OCI-LY1 (cell line): ENCODE data around the gene SORL1-AS1.

ENCODE experiments used
- H2AFZ ChIP-seq: fragments of 200-600 bp; sonication (generic), shearing (Covaris generic); 2 replicates; pipeline ENCODE4 v1.6.0; 2014; ENCODE audit warnings: antibody characterized with exemption, mild to moderate bottlenecking, low read length
- H3F3A ChIP-seq: fragments of 200-600 bp; sonication (generic), shearing (Covaris generic); 2 replicates; pipeline ENCODE4 v1.6.0; 2014; ENCODE audit warnings: mild to moderate bottlenecking, antibody characterized with exemption, low read length, moderate library complexity; ENCODE audit not compliant: insufficient read depth
- H3K27ac ChIP-seq: fragments of 200-600 bp; sonication (generic); 2 replicates; pipeline ENCODE4 v1.5.1; 2014; ENCODE audit warnings: low read length, mixed run types, mild to moderate bottlenecking, low read depth; ENCODE audit not compliant: poor library complexity, severe bottlenecking
- H3K27me3 ChIP-seq: fragments of 200-600 bp; sonication (generic); 2 replicates; pipeline ENCODE4 v1.6.0; 2014; ENCODE audit warnings: antibody characterized with exemption, mild to moderate bottlenecking, low read length, moderate library complexity; ENCODE audit not compliant: insufficient read depth
- H3K36me3 ChIP-seq: fragments of 200-600 bp; sonication (generic); 2 replicates; pipeline ENCODE4 v1.6.1; 2014; ENCODE audit warnings: mild to moderate bottlenecking, antibody characterized with exemption, low read length, moderate library complexity, mixed read lengths; ENCODE audit not compliant: insufficient read depth
- H3K4me1 ChIP-seq: fragments of 200-600 bp; sonication (generic); 2 replicates; pipeline ENCODE4 v1.5.1; 2014; ENCODE audit warnings: mild to moderate bottlenecking, low read length, moderate library complexity; ENCODE audit not compliant: insufficient read depth, severe bottlenecking
- H3K4me2 ChIP-seq: fragments of 200-600 bp; sonication (generic), shearing (Covaris generic); 2 replicates; pipeline ENCODE4 v1.6.1; 2014; ENCODE audit warnings: low read length
- H3K4me3 ChIP-seq: fragments of 200-600 bp; sonication (generic); 2 replicates; pipeline ENCODE4 v1.5.1; 2014; ENCODE audit warnings: low read length, low read depth, mild to moderate bottlenecking, mixed read lengths; ENCODE audit not compliant: poor library complexity, severe bottlenecking
- H3K79me2 ChIP-seq: fragments of 200-600 bp; shearing (Covaris generic); 2 replicates; pipeline ENCODE4 v1.6.1; 2016; ENCODE audit warnings: mixed run types, low read length, mixed read lengths; ENCODE audit not compliant: insufficient read depth
- H3K9ac ChIP-seq: fragments of 200-600 bp; sonication (generic), shearing (Covaris generic); 2 replicates; pipeline ENCODE4 v1.6.1; 2014; ENCODE audit warnings: mild to moderate bottlenecking, low read length, mixed read lengths
- H3K9me2 ChIP-seq: fragments of 200-600 bp; sonication (generic), shearing (Covaris generic); 2 replicates; pipeline ENCODE4 v1.6.1; 2014; ENCODE audit warnings: low read depth, mild to moderate bottlenecking, low read length, mixed read lengths
- H3K9me3 ChIP-seq: fragments of 200-600 bp; shearing (Covaris generic); 2 replicates; pipeline ENCODE4 v1.6.1; 2014; ENCODE audit warnings: low read length, mixed read lengths
- H4K20me1 ChIP-seq: fragments of 200-600 bp; sonication (generic), shearing (Covaris generic); 2 replicates; pipeline ENCODE4 v1.6.0; 2016; ENCODE audit warnings: mild to moderate bottlenecking, low read length; ENCODE audit not compliant: insufficient read depth
- EZH2 ChIP-seq: fragments of 200-600 bp; sonication (generic), shearing (Covaris generic); IDR thresholded peaks from 2 replicates; pipeline ENCODE4 v1.8.0; 2017; ENCODE audit warnings: borderline replicate concordance, mixed run types, mild to moderate bottlenecking, antibody characterized with exemption, low read length, moderate library complexity, mixed read lengths
- TF ChIP-seq, protein P1 (sequence below): fragments of 200-600 bp; sonication (generic), shearing (Covaris generic); IDR thresholded peaks from 2 replicates; pipeline ENCODE4 v1.5.1; 2017; ENCODE audit warnings: mild to moderate bottlenecking, antibody characterized with exemption, low read length, moderate library complexity, mixed read lengths

The SORL1-AS1 gene

GRCh38 chr11:121435132-121435531, 17.6 kb downstream of the SORL1-AS1 start:
- Histone ChIP-seq H3K9me3 (no peaks in the 10 kb centered on the region), H3K4me1 (peaks cover 57% of the 10 kb centered on the region), H3K9ac (no peak overlapping the region), H3K27me3 (no peaks in the 10 kb centered on the region), H3K9me2 (no peaks in the 10 kb centered on the region), H3K36me3 (no peaks in the 10 kb centered on the region), H2AFZ (no peak overlapping the region), H3K4me3 (no peak overlapping the region), H4K20me1 (no peaks in the 10 kb centered on the region), H3K79me2 (no peaks in the 10 kb centered on the region), H3K4me2 (no peak overlapping the region), H3F3A (no peaks in the 10 kb centered on the region), H3K27ac (peak overlapping the region; percentile 61)
- no peak for TF ChIP-seq EZH2
- TF ChIP-seq, protein P1, sequence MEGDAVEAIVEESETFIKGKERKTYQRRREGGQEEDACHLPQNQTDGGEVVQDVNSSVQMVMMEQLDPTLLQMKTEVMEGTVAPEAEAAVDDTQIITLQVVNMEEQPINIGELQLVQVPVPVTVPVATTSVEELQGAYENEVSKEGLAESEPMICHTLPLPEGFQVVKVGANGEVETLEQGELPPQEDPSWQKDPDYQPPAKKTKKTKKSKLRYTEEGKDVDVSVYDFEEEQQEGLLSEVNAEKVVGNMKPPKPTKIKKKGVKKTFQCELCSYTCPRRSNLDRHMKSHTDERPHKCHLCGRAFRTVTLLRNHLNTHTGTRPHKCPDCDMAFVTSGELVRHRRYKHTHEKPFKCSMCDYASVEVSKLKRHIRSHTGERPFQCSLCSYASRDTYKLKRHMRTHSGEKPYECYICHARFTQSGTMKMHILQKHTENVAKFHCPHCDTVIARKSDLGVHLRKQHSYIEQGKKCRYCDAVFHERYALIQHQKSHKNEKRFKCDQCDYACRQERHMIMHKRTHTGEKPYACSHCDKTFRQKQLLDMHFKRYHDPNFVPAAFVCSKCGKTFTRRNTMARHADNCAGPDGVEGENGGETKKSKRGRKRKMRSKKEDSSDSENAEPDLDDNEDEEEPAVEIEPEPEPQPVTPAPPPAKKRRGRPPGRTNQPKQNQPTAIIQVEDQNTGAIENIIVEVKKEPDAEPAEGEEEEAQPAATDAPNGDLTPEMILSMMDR = no peak

GRCh38 chr11:121431820-121432526, 20.8 kb downstream of the SORL1-AS1 start:
- H3K9me3 ChIP-seq = no peaks in the 10 kb centered on the region
- no peak overlapping the region; the same call in 1 of the 2 replicates for H3K9ac ChIP-seq
- H3K27me3 ChIP-seq = no peaks in the 10 kb centered on the region
- H3F3A ChIP-seq = no peaks in the 10 kb centered on the region; the same call in 1 of the 2 replicates
- no peaks in the 10 kb centered on the region for H4K20me1 ChIP-seq
- H3K4me1 ChIP-seq = peaks cover 87% of the 10 kb centered on the region
- no peak overlapping the region for H3K4me3 ChIP-seq
- H2AFZ ChIP-seq = no peak overlapping the region
- H3K4me2 ChIP-seq = no peak overlapping the region
- no peak for TF ChIP-seq EZH2
- TF ChIP-seq, protein P1 = no peak
- H3K9me2 ChIP-seq = no peaks in the 10 kb centered on the region
- H3K79me2 ChIP-seq = no peaks in the 10 kb centered on the region
- H3K27ac ChIP-seq = peak overlapping the region; percentile 98
- H3K36me3 ChIP-seq = no peaks in the 10 kb centered on the region

- Histone ChIP-seq H3K4me3 (peak overlapping the region; percentile 7), H3K4me2 (peak overlapping the region; percentile 53), H3K4me1 (peaks cover 71% of the 10 kb centered on the region), H3K36me3 (no peaks in the 10 kb centered on the region), H3K9me3 (no peaks in the 10 kb centered on the region), H3K27me3 (no peaks in the 10 kb centered on the region), H2AFZ (no peak overlapping the region), H3K9ac (peak overlapping the region; percentile 64), H3F3A (no peaks in the 10 kb centered on the region; the same call in 1 of the 2 replicates), H3K79me2 (no peaks in the 10 kb centered on the region), H3K9me2 (no peaks in the 10 kb centered on the region), H4K20me1 (no peaks in the 10 kb centered on the region), H3K27ac (peak overlapping the region; percentile 98)
- TF ChIP-seq, protein P1 = no peak
- TF ChIP-seq EZH2 = no peak
Measured at GRCh38 chr11:121429556-121429955, 23.2 kb downstream of the SORL1-AS1 start.
